Psoas muscle (tissue), 8 donors: ENCODE results near the gene TESK2. TPM values are rescaled to one million over a fixed set of nuclear protein-coding genes. Genes with fewer than 3 reads are reported as not detected.

ENCODE experiments used
- ATAC-seq, 4 donors: fragments of 200-7000 bp; cut with Tn5 transposase; one replicate each; pipeline ENCODE4 v1.9.1; 2020; ENCODE audit warnings: moderate library complexity in 3 of 4, mild to moderate bottlenecking in 2 of 4
- DNase-seq, 2 donors: peaks; one replicate each; pipeline ENCODE4 v3.0.0-alpha.2; 2020
- H3K27ac ChIP-seq: fragments of 200-600 bp; one replicate; pipeline ENCODE4 v1.8.0; 2022
- H3K27me3 ChIP-seq, 3 donors: fragments of 200-600 bp in 1 of 3; one replicate each; pipeline versions ENCODE4 v1.6.1 to v1.8.0; 2013 to 2022; ENCODE audit warnings: low read length in 2 of 3, mild to moderate bottlenecking in 2 of 3, moderate library complexity in 1 of 3; ENCODE audit not compliant: insufficient read depth in 3 of 3
- H3K36me3 ChIP-seq, 2 donors: fragments of 200-600 bp in 1 of 2; one replicate each; pipeline versions ENCODE4 v1.6.1 to v1.8.0; 2013 to 2022; ENCODE audit warnings: low read depth in 1 of 2, mild to moderate bottlenecking in 1 of 2, moderate library complexity in 1 of 2; ENCODE audit not compliant: insufficient read depth in 1 of 2
- H3K4me1 ChIP-seq: fragments of 200-600 bp; one replicate; pipeline ENCODE4 v1.8.0; 2022
- H3K4me3 ChIP-seq: fragments of 200-600 bp; one replicate; pipeline ENCODE4 v1.8.0; 2022; ENCODE audit warnings: mild to moderate bottlenecking
- H3K9me3 ChIP-seq: fragments of 200-600 bp; one replicate; pipeline ENCODE4 v1.8.0; 2022
- CTCF ChIP-seq: fragments of 200-600 bp; IDR thresholded peaks from one replicate; pipeline ENCODE4 v1.8.0; 2022; ENCODE audit warnings: antibody characterized with exemption
- WGBS, 3 donors: extraction: QIAGEN DNeasy Blood & Tissue Kit; methylation state at CpG; one replicate each; pipeline versions ENCODE4 v1.1.6 to v1.1.7; 2013; 5-methylcytosine and 5-hydroxymethylcytosine counted together
- intact Hi-C, 2 donors: fragments of 100-400 bp; cut with DNase I; formaldehyde crosslinking; loops; one replicate each; pipeline versions ENCODE4 v1.11.0 to v1.14.2; 2022
- polyA plus RNA-seq, 3 donors: library from polyadenylated mRNA; stranded (reverse); fragments of 200-250 nt; gene quantifications; one replicate each; pipeline ENCODE4 v1.2.3, GENCODE V29; 2013
- total RNA-seq, 4 donors: library from RNA; stranded (reverse); fragmentation: NEBNext Ultra II Directional in 2 of 4; extraction: Animal tissue kit (Norgen Biotek cat#: 25700) in 2 of 4; gene quantifications; one replicate each; pipeline versions ENCODE4 v1.2.1 to v1.2.4, GENCODE V29; 2021 to 2023
- donor health status: healthy with polysubstance abuse.
- donor health status: DM: no; HTN: no; CAD: no; lungs with moderate emphysema.
- donor health status: Bipolar disorder and iron deficiency.
- donor health status: healthy.
- donor health status: DM: yes; HTN: yes; CAD: no.
- donor health status: DM: no; HTN: no; CAD: no.
- donor health status: DM: no; HTN: no; CAD: no.
- donor health status: DM: yes; HTN: yes; CAD: no.

The TESK2 gene
- total and polyA plus RNA-seq, 7 donors, result 0.73 to 5.0 (median 2.2) TPM

- Histone ChIP-seq H3K4me3 (no peak overlapping the region), H3K27me3 (no peaks in the 10 kb centered on the region), H3K9me3 (no peaks in the 10 kb centered on the region), H3K27ac (no peak overlapping the region), H3K4me1 (peaks cover 6% of the 10 kb centered on the region), H3K36me3 (no peaks in the 10 kb centered on the region)
- intact Hi-C loops, result no loop called here
- WGBS, 3 donors, result 42 to 72% (median 50%) methylated on average over 4 of the region's 4 CpGs
- TF ChIP-seq CTCF, result no peak
- DNase-seq (no peak), ATAC-seq (no peak)
Measured at GRCh38 chr1:45429561-45430159, 61.3 kb downstream of the TESK2 start.

- Histone ChIP-seq H3K27me3 (no peaks in the 10 kb centered on the region), H3K4me3 (no peak overlapping the region), H3K9me3 (no peaks in the 10 kb centered on the region), H3K27ac (no peak overlapping the region), H3K36me3 (peaks cover 0 to 9% of the 10 kb centered on the region in 2 donors), H3K4me1 (no peaks in the 10 kb centered on the region)
- TF ChIP-seq CTCF, result no peak
- intact Hi-C loops, result no loop called here
- 82 to 85% (median 85%) methylated on average over 4 of the region's 4 CpGs for WGBS, 3 donors
- DNase-seq (no peak), ATAC-seq (no peak)
Measured at GRCh38 chr1:45423906-45424678, 66.9 kb downstream of the TESK2 start.

GRCh38 chr1:45421935-45422334 lies 69.0 kb downstream of the TESK2 start:
- no peak for ATAC-seq
- Histone ChIP-seq H3K27me3 (no peaks in the 10 kb centered on the region), H3K36me3 (peaks cover 0 to 9% of the 10 kb centered on the region in 2 donors), H3K9me3 (no peaks in the 10 kb centered on the region), H3K4me3 (no peak overlapping the region), H3K4me1 (no peaks in the 10 kb centered on the region), H3K27ac (no peak overlapping the region)
- no peak for TF ChIP-seq CTCF
- 94 to 98% (median 95%) methylated on average over 2 of the region's 2 CpGs for WGBS, 3 donors
- intact Hi-C loops, result no loop called here
- DNase-seq, result no peak

- TF ChIP-seq CTCF, result no peak
- Histone ChIP-seq H3K36me3 (no peaks in the 10 kb centered on the region), H3K4me1 (no peaks in the 10 kb centered on the region), H3K9me3 (no peaks in the 10 kb centered on the region), H3K27ac (no peak overlapping the region), H3K4me3 (no peak overlapping the region), H3K27me3 (no peaks in the 10 kb centered on the region)
- 75 to 79% (median 76%) methylated on average over 6 of the region's 6 CpGs for WGBS, 3 donors
- ATAC-seq (no peak), DNase-seq (no peak)
- intact Hi-C loops, result no loop called here
Measured at GRCh38 chr1:45414746-45415145, 76.2 kb downstream of the TESK2 start.
